Measurements from ENCODE around the gene THYN1.
"Not testable (repeated sequence)": the region's sequence is repeated elsewhere in the genome, so short reads cannot be mapped to it uniquely, and the experiment has no call there.

Gene THYN1

DNA sequence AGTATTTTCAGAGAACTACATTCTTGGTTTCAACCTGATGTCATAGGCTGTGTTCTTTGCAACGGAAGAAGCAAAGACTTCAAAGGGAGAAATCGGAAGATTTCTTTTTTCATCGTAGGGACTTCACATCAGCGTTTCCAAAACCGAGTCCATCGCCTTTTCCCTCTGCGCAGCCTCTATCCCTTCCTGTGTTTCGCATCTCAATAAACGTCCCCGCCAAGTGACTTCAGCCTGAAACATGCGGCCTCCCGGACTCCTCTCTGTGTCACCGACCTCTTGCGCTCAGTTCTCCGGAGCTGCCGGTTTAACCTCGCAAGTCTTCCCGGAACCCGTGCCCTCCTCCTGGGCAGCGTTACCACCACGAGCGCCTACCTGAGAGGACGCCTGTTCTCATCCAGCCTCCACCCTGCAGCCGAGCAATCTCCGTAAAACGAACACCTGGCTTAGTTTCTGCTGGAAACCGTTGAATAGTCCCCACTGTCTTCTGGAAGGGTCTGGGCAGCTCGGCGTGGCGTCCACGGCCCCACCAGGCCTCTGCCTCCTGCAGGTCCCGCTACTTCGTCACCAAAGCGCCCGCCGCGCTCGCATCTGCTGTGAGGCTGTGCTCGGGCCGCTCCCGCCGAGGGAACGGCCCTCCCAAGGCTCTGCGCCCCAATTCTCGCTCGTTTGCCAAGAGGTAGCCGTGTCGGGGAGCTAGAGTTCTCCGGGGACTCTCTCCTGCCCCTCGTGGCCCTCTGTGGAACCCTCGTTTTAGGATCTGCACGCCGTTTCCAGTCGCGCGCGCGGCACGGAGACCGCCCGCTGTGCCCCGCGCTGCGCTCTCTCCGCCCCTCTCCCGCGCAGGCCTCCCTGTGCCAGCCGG, 22.6 kb upstream of the THYN1 start, which contains the start of gene GLB1L3:
GLB1L3 (plus strand) TSS at position 846 of the 862 bp plus-strand sequence. CDS start 362 bp downstream, outside the sequence.
- peak; percentile 56 to 71 (median 64) for DNase-seq (ENCODE audit: low read depth in 4 of 4, low spot score in 1 of 4)

DNA sequence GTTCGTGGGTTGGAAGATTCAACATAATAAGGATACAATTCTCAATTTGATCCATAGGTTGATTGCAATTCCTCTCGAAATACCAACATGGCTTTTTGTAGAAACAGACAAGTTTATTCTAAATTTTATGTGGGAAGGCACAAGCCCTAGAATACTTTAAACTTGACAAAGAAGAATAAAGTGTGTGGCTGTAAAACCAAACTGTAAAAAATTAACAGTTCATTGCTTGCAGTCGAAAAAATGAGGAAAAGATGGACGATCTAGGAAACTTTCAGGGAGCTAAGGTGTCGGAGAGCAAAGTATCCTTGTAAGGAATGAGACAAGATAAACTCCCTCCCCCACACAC, 22.0 kb upstream of the THYN1 start:
- no peak for DNase-seq (ENCODE audit: low read depth in 4 of 4, low spot score in 1 of 4)

DNA sequence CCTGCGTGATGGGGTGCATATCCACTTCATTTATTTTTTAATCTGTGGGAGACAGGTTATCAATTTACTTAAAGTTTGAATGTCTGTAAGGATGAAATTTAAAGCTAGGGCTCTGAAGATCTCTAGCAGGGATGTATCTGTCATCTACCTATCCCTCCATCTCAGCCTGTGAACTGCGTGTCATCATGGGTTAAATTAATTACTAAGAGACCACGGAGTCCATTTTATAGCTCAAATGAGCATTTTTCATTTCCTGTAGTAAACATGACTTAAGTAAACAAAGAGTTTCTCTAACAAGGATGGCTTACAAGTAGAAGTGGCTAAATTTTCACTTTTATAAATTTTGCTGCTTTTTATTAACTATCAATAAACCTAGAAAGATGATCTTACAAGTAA, 20.2 kb upstream of the THYN1 start:
- no peak for DNase-seq (ENCODE audit: low read depth in 4 of 4, low spot score in 1 of 4)

DNA sequence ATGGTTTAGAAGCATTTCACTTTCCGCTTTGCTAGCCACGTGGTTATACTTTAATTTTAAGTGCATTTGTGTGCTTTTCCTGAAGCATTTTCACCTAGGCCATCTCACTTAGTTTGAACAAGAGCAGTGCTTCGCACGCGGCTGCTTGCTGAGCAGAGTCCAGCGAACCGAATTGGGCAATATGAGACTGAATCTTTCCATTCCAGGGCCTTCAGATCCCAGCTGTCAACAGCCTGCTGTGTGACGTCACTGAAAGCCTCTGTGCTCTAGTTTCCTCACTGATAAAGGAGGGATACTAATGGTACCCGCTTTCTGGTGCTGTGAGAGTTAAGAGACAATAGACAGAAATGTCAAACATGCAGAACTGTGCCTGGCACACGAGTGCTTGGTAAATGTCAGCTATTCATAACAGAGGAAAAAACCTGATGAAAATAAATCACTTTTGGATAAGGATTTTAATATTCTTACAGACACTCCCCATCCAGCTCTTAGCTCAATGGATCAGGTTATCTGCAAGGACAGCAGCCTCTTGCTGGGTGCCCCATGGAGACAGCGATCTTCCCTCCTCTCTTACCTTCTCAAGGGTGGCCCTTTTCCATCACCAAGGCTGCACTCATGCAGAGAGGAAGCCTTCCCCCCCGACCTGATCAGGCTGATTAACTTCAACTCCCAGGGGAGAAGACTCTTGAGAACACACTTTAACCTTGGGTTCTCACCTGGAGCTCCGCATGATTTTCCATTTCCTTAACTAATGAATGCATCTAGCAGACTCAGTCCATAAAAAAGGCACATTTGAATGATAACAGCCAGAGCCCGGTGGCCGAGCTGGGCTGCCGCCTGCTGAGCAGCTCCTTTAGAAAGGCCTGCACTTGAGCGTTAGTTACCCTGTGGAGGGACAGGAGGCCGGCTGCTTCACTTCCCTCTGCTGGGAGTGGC, 19.5 kb upstream of the THYN1 start:
- DNase-seq (ENCODE audit: low read depth in 4 of 4, low spot score in 1 of 4) = no peak

DNA sequence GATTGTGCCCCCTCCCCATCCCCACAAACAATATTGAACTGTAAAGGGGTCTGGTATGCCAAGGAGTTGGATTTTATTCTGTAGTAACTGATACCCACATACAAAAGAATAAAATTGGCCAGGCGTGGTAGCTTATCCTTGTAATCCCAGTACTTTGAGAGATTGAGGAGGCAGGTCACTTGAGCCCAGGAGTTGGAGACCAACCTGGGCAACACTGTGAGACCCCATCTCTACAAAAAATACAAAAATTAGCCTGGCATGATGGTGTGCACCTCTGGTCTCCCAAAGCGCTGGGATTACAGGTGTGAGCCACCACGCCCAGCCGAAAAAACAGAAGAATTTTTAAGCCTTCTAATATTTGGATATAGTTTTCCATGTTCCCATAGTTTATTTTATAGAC, 18.8 kb upstream of the THYN1 start:
- DNase-seq (ENCODE audit: low read depth in 4 of 4, low spot score in 1 of 4) = no peak

DNA sequence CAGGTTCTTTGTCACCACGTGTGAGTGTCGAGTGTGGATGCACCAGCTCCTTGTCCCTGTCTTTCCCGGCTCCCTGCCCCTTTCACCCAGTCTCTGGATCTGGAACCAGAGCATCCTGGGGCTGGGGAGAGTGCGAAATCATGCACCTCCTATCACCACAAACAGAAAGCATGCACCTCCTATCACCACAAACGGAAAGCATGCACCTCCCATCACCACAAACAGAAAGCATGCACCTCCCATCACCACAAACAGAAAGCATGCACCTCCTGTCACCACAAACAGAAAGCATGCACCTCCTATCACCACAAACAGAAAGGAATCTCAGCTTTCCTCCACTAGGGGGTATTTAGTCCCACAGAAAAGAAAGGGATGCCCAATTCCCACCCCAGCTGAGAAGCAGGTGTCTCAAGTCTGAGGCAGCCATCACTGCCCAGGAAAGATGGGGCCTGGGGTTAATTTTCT, 17.1 kb upstream of the THYN1 start:
- DNase-seq (ENCODE audit: low read depth in 4 of 4, low spot score in 1 of 4) = no peak

DNA sequence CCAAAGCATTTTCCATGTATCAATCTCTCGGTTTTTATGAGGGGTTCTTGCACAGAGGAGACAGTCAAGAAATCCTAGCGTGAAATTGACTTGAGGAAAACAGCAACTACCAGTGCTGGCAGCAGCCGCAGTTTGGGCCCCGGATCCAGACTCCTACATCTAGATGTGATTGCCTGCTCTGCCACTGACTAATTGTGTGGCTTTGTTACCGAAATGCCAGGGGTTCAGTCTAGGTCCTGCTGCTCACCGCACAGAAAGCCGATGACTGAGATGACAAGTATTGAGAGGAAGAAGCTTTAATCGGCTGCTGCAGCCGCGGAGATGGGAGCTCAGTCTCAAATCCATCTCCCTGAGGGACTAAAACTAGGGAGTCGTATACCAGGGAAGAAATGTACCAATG, 14.8 kb upstream of the THYN1 start:
- DNase-seq (ENCODE audit: low read depth in 4 of 4, low spot score in 1 of 4) = no peak

DNA sequence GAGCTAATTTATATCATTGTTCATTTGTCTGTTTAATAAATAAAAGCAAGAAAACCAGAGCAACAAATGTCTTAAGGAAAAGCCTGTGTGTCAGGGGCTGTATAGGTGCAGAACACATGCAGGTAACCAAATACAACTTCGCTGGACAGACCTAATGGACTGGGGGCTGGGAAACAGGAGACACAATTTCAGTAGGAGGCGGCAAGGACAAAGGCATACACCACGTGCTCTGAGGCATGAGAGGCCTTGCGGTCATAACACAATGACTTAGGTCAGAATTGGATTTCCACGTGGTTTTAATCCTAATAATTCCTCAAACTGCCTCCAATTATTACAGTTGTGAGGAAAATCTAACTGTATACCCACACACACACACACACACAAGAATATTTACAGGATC, 14.3 kb upstream of the THYN1 start:
- DNase-seq (ENCODE audit: low read depth in 4 of 4, low spot score in 1 of 4) = no peak

DNA sequence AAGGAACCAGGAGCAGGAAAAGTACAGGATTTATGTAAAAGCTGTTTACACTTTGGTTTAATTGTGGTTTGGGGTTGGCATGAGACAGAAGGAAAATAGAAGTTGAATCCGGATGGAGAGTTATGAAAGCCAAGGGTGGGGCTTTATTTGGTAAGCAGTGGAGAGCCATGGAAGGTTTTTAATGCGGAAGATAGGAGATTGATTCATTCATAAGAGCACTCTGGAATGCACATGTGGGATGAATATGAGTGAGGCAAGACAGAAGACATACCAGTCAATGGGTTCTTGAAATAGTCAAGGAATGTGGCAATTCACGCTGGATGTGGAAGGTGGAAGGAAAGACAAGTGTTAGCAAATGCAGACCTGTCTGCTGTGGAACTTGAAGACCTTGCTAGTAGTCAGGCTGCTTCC, 13.7 kb upstream of the THYN1 start:
- no peak for DNase-seq (ENCODE audit: low read depth in 4 of 4, low spot score in 1 of 4)

DNA sequence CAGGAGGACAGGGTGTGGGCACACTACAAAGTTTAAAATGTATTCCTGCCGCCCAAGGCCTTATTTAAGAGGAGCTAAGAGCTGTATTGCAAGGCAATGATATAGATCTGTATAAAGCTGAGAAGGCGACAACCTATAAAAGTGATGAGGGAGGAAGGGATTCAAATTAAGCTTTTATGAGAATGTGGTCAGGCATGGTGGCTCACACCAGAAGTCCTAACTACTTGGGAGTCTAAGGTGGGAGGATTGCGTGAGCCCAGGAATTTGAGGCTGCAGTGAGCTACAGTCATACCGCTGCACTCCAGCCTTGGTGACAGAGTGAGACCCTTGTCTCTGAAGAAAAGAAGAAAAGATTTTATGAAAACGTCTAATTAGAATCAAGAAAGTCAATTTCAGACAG, 13.3 kb upstream of the THYN1 start:
- DNase-seq (ENCODE audit: low read depth in 4 of 4, low spot score in 1 of 4) = no peak

DNA sequence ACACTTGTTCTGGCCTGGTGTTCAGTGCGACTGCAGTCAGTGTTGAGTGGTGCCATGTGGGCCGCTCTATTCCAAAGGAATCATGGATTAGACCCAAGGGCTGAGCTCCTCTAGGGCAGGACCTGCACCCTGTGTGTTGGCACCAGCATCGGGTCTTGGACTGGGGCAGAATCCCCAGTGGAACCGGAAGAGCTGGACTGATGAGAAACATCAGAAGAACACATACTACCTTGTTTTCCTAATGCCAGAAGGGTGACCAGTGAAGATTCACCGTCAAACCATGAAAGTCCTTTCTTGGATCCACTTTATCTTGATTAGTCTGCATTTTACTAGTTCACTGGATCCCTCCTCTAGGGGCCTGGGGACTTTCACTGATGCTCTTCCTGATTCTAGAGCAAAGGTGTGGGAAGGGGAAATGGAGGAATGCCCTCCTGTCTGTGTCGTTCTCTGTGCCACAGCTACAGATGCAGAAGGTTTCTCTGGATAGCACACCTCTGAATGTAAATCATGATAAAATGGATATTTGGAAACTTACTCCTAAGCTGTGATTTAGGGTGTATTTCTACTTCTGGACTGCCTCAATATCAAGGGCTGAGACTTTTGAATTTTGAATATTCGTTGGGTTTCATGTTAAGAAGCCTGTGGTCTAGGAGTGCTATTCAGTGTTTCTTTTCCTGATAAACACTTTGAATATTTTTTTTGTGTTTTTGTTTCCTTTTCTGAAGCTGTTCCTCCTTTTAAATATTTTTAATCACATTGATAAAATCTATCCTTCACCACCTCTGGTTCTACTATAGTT, 12.0 kb upstream of the THYN1 start:
- DNase-seq (ENCODE audit: low read depth in 4 of 4, low spot score in 1 of 4) = no peak

DNA sequence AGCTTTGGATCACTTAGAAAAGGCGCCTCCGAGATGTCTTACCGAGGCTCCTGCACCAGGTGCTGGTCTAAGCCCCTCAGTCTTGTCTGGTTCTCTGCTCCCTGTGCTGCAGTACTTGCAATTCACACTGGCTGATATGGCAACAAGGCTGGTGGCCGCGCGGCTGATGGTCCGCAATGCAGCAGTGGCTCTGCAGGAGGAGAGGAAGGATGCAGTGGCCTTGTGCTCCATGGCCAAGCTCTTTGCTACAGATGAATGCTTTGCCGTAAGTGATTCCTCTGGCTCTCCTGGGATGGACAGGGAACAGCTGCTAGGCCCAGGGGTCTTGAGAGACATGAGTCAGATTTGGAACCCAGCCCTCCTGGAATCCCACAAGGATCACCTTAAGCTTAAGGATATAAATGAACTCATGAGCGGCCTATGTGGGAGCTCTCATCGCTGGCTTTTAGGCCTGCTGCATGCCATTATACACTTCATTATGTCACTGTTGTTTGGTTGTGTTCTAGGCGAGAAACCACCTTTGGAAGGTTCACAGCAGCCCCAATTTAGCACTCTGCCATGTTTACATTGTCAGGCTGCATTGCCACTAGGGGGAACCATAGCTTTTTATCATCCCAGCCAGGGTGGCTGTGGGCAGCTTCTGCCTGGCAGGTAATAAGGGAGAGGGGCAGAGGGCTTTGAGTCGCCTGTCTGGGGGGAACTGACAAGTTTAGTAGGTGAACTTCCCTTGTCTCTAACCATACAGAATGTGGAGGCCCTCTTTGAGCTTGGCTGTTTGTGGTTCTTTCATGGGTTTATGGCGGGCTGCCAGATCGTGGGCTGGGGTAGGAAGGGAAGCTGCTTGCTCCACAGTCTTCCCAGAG, 8.7 kb upstream of the THYN1 start:
- no peak for DNase-seq (ENCODE audit: low read depth in 4 of 4, low spot score in 1 of 4)

DNA sequence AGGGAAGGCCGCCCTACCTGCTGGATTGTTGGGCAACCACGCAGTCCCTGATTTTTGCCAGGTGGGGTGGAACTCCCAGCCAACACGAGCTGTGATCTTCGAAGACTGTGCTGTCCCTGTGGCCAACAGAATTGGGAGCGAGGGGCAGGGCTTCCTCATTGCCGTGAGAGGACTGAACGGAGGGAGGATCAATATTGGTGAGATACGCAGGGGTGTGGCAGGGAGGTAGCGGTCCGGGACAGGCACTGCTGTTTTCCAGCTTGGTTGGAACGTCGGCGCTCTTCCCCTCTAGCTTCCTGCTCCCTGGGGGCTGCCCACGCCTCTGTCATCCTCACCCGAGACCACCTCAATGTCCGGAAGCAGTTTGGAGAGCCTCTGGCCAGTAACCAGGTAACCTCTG, 7.8 kb upstream of the THYN1 start:
- DNase-seq (ENCODE audit: low read depth in 4 of 4, low spot score in 1 of 4) = no peak

DNA sequence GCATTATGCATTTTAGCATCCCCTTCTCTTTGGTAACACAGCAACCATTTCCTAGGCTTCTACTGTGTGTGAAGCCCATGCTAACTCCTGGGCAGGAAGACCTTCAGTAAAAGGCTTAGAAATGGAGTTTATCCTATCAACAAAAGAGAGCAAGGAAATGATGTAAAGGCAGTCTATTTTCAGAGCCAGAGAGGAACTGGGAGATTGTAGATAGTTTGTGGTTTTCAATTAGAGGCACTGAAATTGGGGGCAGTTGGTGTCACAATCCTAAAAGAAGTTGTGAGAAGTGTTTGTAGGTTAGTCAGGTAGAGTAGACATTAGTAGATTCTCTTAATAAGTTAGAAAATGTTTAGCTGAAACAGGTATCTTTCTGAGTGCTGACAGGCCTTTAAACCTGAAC, 7.4 kb upstream of the THYN1 start:
- no peak for DNase-seq (ENCODE audit: low read depth in 4 of 4, low spot score in 1 of 4)

DNA sequence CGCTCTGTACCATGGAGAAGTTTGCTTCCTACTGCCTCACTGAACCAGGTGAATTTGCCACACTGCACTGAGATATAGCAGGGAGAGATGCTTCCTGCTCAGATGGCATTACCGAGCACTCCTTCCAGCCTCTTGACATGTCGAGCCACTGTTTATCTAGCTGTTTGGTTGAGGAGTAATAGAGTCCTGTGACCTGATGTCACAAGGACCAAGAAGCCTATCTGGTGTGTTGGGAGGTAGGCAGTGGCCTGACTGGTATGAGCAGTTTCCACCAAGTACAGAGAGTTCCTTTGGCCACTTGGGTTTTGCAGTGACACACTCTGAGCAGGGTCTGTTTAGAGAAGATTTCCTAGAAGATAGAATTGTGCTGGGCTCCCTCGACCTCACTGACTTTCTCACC, 5.4 kb upstream of the THYN1 start:
- DNase-seq (ENCODE audit: low read depth in 4 of 4, low spot score in 1 of 4) = no peak

DNA sequence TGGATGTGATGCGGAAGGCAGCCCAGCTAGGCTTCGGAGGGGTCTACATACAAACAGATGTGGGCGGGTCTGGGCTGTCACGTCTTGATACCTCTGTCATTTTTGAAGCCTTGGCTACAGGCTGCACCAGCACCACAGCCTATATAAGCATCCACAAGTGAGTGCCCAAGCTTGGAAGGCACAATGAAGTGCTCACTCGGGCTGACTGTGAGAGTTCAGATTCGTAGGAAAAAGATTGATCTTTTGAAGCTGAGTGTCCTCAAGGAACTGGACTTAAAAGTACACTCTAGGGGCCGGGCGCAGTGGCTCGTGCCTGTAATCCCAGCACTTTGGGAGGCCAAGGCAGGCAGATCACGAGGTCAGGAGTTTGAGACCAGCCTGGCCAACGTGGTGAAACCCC, 3.9 kb upstream of the THYN1 start:
- DNase-seq (ENCODE audit: low read depth in 4 of 4, low spot score in 1 of 4) = no peak

DNA sequence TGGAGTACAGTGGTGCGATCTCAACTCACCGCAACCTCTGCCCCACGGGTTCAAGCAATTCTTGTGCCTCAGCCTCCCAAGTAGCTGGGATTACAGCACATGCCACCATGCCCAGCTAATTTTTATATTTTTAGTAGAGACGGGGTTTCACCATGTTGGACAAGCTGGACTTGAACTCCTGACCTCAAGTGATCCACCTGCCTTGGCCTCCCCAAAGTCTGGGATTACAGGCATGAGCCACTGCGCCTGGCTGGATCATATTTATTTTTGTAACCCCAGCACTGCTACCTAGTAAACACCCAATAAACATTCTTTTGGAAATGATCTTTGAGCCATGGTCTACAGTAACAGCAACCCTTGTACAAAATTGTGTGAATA, 2.0 kb upstream of the THYN1 start:
- not testable (repeated sequence) for DNase-seq (ENCODE audit: low read depth in 4 of 4, low spot score in 1 of 4)

DNA sequence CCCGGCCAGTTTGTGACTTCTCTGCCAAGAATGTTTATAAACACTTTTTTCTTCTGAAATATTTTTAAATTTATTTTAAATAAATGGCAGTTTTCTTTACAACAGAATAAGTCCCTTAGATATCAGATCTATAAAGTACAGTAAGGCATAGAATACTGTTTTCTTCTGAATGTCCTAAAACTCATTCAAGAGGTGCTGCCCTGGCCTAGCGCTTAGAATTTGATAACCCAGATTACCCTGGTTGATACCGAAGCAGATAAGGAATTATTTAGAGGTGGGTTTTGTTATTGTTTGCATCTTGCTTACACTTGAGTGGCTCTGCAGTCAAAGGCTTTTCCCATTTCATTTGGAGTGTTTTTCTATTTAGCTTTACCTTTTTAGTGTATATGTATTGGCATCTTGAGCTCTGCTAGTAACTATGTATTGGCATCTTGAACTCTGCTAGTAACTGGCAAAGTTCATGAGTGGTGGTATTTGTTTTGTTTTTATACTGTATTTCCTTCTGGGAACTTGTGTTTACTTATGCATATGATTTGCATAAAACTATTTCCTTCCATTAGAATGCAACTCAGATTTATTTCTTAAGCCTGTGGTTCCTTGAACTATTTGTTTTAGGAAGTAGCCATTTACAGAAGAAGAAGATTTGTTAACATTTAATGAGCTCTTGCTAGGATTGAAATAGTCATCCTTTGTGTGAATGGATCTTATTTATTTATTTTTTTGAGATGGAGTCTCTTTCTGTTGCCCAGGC, 1.5 kb upstream of the THYN1 start:
- no peak for DNase-seq (ENCODE audit: low read depth in 4 of 4, low spot score in 1 of 4)

DNA sequence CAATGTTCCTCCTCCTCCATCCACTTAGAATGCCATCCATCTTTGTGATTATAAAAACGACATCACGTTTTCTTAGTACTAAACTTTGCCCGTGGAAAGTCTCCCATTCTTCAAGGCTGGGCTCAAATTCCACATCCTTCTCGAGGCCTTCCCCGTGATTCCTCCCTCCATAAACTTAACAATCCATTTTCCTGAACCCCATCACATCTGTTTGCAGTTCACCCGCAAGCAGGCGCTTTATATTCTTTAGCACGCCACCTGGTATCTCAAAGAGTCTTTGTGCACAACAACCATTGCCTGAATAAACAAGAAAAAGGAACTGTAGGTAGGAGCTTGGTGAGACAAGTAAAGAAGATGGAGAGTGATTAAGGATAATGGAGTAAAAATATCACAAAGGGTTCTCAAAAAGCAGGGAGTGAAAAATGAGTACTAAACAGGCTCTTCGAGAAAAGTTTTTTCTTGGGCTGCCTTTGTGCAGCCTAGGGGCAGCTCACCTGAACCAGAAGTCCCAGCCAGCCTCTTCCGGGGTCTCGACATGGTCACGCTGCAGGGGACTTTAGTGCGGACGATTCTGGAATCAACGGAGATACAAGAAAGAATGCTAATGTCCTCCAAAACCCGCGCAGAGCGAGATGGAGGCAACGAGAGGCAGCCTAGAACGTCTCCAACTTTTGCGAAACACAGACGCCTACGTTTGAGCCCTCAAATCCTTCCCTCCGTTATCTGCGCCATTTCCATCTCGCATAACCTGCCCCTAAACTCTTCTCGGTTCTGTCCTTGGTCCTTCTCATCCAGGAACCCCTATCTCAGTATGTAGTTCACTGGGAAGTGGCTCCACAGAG, 585 bp downstream of the THYN1 start:
- peak in 1 of 4 experiments; percentile 8 for DNase-seq (ENCODE audit: low read depth in 4 of 4, low spot score in 1 of 4)
